Suprapubic skin (tissue), 4 donors: ENCODE measurements around the gene ZIC5. TPM values are rescaled to one million over a fixed set of nuclear protein-coding genes. Genes with fewer than 3 reads are reported as not detected.
A peak's percentile ranks its signal among the peaks of the same experiment; 100 is the strongest.

Experiments
- DNase-seq, 2 donors: peaks; one replicate each; pipeline ENCODE4 v3.0.0-alpha.2; 2019; ENCODE audit warnings: low spot score in 2 of 2
- H3K27ac ChIP-seq: fragments of 200-600 bp; sonication (generic); one replicate; pipeline ENCODE4 v1.5.1; 2019
- H3K27me3 ChIP-seq: fragments of 200-600 bp; sonication (generic); one replicate; pipeline ENCODE4 v1.5.1; 2019
- H3K36me3 ChIP-seq: fragments of 200-600 bp; sonication (generic); one replicate; pipeline ENCODE4 v1.5.1; 2019
- H3K4me1 ChIP-seq: fragments of 200-600 bp; sonication (generic); one replicate; pipeline ENCODE4 v1.5.1; 2019
- H3K4me3 ChIP-seq: fragments of 200-600 bp; sonication (generic); one replicate; pipeline ENCODE4 v1.5.1; 2019; ENCODE audit warnings: mild to moderate bottlenecking
- H3K9me3 ChIP-seq: fragments of 200-600 bp; sonication (generic); one replicate; pipeline ENCODE4 v1.5.1; 2019
- CTCF ChIP-seq, 2 donors: fragments of 200-600 bp in 1 of 2; fragments of 450-650 bp in 1 of 2; sonication (generic) in 1 of 2; IDR thresholded peaks; one replicate each; pipeline ENCODE4 v1.5.1; 2016 to 2019; ENCODE audit warnings: antibody characterized with exemption in 2 of 2, mild to moderate bottlenecking in 1 of 2, moderate library complexity in 1 of 2
- EP300 ChIP-seq: sonication (generic); formaldehyde crosslinking; IDR thresholded peaks from one replicate; pipeline ENCODE4 v1.6.1; 2017; ENCODE audit warnings: antibody characterized with exemption
- POLR2A ChIP-seq, 2 donors: fragments of 450-650 bp; IDR thresholded peaks; one replicate each; pipeline ENCODE4 v1.6.1; 2017; ENCODE audit warnings: antibody characterized with exemption in 2 of 2, mild to moderate bottlenecking in 2 of 2, moderate library complexity in 2 of 2
- POLR2AphosphoS5 ChIP-seq, 3 donors: sonication (generic); formaldehyde crosslinking; IDR thresholded peaks; one replicate each; pipeline ENCODE4 v1.6.1; 2017; ENCODE audit warnings: antibody characterized with exemption in 3 of 3
- WGBS: methylation state at CpG from one replicate; pipeline ENCODE4 v1.1.5; 2018; 5-methylcytosine and 5-hydroxymethylcytosine counted together
- total RNA-seq, 4 donors: library from RNA; depleted of rRNA; stranded (reverse); fragments of >200 nt; gene quantifications; one replicate each; pipeline ENCODE4 v1.1.0, GENCODE V29; 2016

Gene ZIC5
- total RNA-seq, 4 donors from 2014 or later: not detected

GRCh38 chr13:99983499-99984401, 12.2 kb upstream of the ZIC5 start:
- Histone ChIP-seq H3K4me1 (peaks cover 55% of the 10 kb centered on the region), H3K4me3 (no peak overlapping the region), H3K27me3 (peaks cover 100% of the 10 kb centered on the region), H3K36me3 (no peaks in the 10 kb centered on the region), H3K9me3 (no peaks in the 10 kb centered on the region), H3K27ac (no peak overlapping the region)
- 12% methylated on average over 42 of the region's 42 CpGs for WGBS
- no peak for TF ChIP-seq CTCF (IDR thresholded peaks at IDR 0.05)
- TF ChIP-seq EP300: no peak
- TF ChIP-seq POLR2A (IDR thresholded peaks at IDR 0.05): no peak
- TF ChIP-seq POLR2AphosphoS5 (IDR thresholded peaks at IDR 0.05): no peak
- DNase-seq: no peak

GRCh38 chr13:99982731-99983498, 11.3 kb upstream of the ZIC5 start:
- peaks cover 59% of the 10 kb centered on the region for H3K4me1 ChIP-seq
- no peaks in the 10 kb centered on the region for H3K36me3 ChIP-seq
- peak overlapping the region; percentile 61 for H3K4me3 ChIP-seq
- DNase-seq: no peak
- no peak for TF ChIP-seq POLR2AphosphoS5 (IDR thresholded peaks at IDR 0.05)
- TF ChIP-seq EP300: no peak
- no peak for TF ChIP-seq POLR2A (IDR thresholded peaks at IDR 0.05)
- no peak for TF ChIP-seq CTCF (IDR thresholded peaks at IDR 0.05)
- no peak overlapping the region for H3K27ac ChIP-seq
- peaks cover 100% of the 10 kb centered on the region for H3K27me3 ChIP-seq
- H3K9me3 ChIP-seq: no peaks in the 10 kb centered on the region
- WGBS: 8% methylated on average over 20 of the region's 48 CpGs

- Histone ChIP-seq H3K4me3 (peak overlapping the region; percentile 61), H3K27ac (no peak overlapping the region), H3K36me3 (no peaks in the 10 kb centered on the region), H3K4me1 (peaks cover 59% of the 10 kb centered on the region), H3K27me3 (peaks cover 100% of the 10 kb centered on the region), H3K9me3 (no peaks in the 10 kb centered on the region)
- no peak for TF ChIP-seq EP300
- no peak for TF ChIP-seq POLR2AphosphoS5 (IDR thresholded peaks at IDR 0.05)
- TF ChIP-seq CTCF (IDR thresholded peaks at IDR 0.05): no peak
- TF ChIP-seq POLR2A (IDR thresholded peaks at IDR 0.05): no peak
- peak in 1 of 2 donors; percentile 70 for DNase-seq
- 4% methylated on average over 22 of the region's 98 CpGs for WGBS
These were observed 10.6 kb upstream of the ZIC5 start for GRCh38 chr13:99982036-99982730.

- TF ChIP-seq CTCF (IDR thresholded peaks at IDR 0.05): no peak
- no peak for TF ChIP-seq POLR2A (IDR thresholded peaks at IDR 0.05)
- no peak for TF ChIP-seq POLR2AphosphoS5 (IDR thresholded peaks at IDR 0.05)
- no peak for TF ChIP-seq EP300
- no peak within 1 kb of the TSS for H3K27ac ChIP-seq
- 1% methylated on average over 37 of the region's 41 CpGs for WGBS
- peaks cover 59% of the 10 kb centered on the region for H3K4me1 ChIP-seq
- H3K36me3 ChIP-seq: no peaks in the 10 kb centered on the region
- DNase-seq: peak in 1 of 2 donors; percentile 61
- no peaks in the 10 kb centered on the region for H3K9me3 ChIP-seq
- H3K27me3 ChIP-seq: peaks cover 100% of the 10 kb centered on the region
- H3K4me3 ChIP-seq: peak within 1 kb of the TSS; percentile 61
These were observed 10.1 kb upstream of the ZIC5 start, which contains the start of gene ZIC2 for GRCh38 chr13:99981735-99982035. ZIC2 (plus strand) TSS chr13:99981784; CDS start chr13:99982065, 281 bp downstream.
